Measurements from ENCODE around the gene PCSK4. TPM values are rescaled to one million over a fixed set of nuclear protein-coding genes. Genes with fewer than 3 reads are reported as not detected.

The PCSK4 gene
- total and polyA plus RNA-seq, 10 of the 15 experiments (the other 5 are each of a cell fraction or from before 2014, with no cell fraction given): 0.27 to 0.99 (median 0.40) TPM; not detected in 3

GRCh38 chr19:1511318-1512317 is 21.5 kb upstream of the PCSK4 start:
- SMC1A ChIA-PET (ENCODE audit: uncharacterized antibody, unreplicated experiment): no interaction called here
- ATAC-seq: no peak
- WGBS (ENCODE audit: insufficient coverage, insufficient replicate concordance, low lambda C conversion rate, missing lambda C conversion rate): 32% methylated on average over 20 of the region's 22 CpGs
- H3K79me2 ChIP-seq (ENCODE audit: control insufficient read depth, insufficient read depth, low read length): no peaks in the 10 kb centered on the region
- no TSS peak for BruUV-seq (replicated peaks)
- H3K27me3 ChIP-seq (replicated peaks in 1 of 2; ENCODE audit: control insufficient read depth in 2 of 2, insufficient read depth in 2 of 2, low read length in 1 of 2): no peaks in the 10 kb centered on the region; a peak in 1 of 4 replicates
- H4K20me1 ChIP-seq (ENCODE audit: control insufficient read depth, insufficient read depth): no peaks in the 10 kb centered on the region
- CTCF ChIA-PET: no interaction called here
- intact Hi-C loops (cut with micrococcal nuclease; ENCODE audit: unreplicated experiment) (no loop called here), in situ Hi-C loops (cut with MboI) (no loop called here)
- no peak for DNase-seq (ENCODE audit: low read depth, low spot score)
- RAD21 ChIA-PET (ENCODE audit: unreplicated experiment): no interaction called here
- H3K27ac ChIP-seq (ENCODE audit: control insufficient read depth, insufficient read depth): no peak overlapping the region
- no peak overlapping the region for H3K4me2 ChIP-seq (ENCODE audit: control insufficient read depth, insufficient read depth)
- no peak for FAIRE-seq
- H3K4me3 ChIP-seq: no peak overlapping the region
- no peak overlapping the region for H3K9ac ChIP-seq (ENCODE audit: control insufficient read depth, insufficient read depth, low read length)
- no peak overlapping the region for H2AFZ ChIP-seq (ENCODE audit: control insufficient read depth, low read depth, low read length)
- POLR2A ChIA-PET: no interaction called here
- no peaks in the 10 kb centered on the region for H3K36me3 ChIP-seq (ENCODE audit: control insufficient read depth in 2 of 2, insufficient read depth in 2 of 2, low read length in 1 of 2)
- no peaks in the 10 kb centered on the region for H3K4me1 ChIP-seq (ENCODE audit: control insufficient read depth, insufficient read depth, low read length)
- no peaks in the 10 kb centered on the region; the same call in 2 of the 3 replicates for H3K9me3 ChIP-seq (replicated peaks; ENCODE audit: control insufficient read depth, insufficient read depth, low read length)
- no peak for TF ChIP-seq RB1 (IDR thresholded peaks at IDR 0.05; ENCODE audit: borderline replicate concordance)
- TF ChIP-seq ATF7 (IDR thresholded peaks at IDR 0.05; ENCODE audit: low read depth): no peak
- TF ChIP-seq TBL1XR1 (IDR thresholded peaks at IDR 0.05; ENCODE audit: low read depth, low read length): no peak
- no peak for TF ChIP-seq RUNX3 (IDR thresholded peaks at IDR 0.05; ENCODE audit: low read length)
- no peak for TF ChIP-seq CUX1 (IDR thresholded peaks at IDR 0.05; ENCODE audit: insufficient replicate concordance, low read depth, low read length)
- TF ChIP-seq RCOR1 (conservative IDR thresholded peaks at IDR 0.05; ENCODE audit: low read depth, low read length): no peak
- no peak for TF ChIP-seq EED (IDR thresholded peaks at IDR 0.05; ENCODE audit: low read depth)
- no peak for TF ChIP-seq FOS (IDR thresholded peaks at IDR 0.05; ENCODE audit: borderline replicate concordance, extremely low read depth, insufficient read length)
- no peak for TF ChIP-seq NFXL1 (IDR thresholded peaks at IDR 0.05; ENCODE audit: borderline replicate concordance)
- TF ChIP-seq ZNF384 (IDR thresholded peaks at IDR 0.05; ENCODE audit: borderline replicate concordance, low read depth, low read length): no peak
- no peak for TF ChIP-seq SMC3 (IDR thresholded peaks at IDR 0.05; ENCODE audit: borderline replicate concordance, low read length)
- no peak for TF ChIP-seq CHD4 (IDR thresholded peaks at IDR 0.05)
- TF ChIP-seq E2F4 (IDR thresholded peaks at IDR 0.05; ENCODE audit: low read depth, low read length): no peak
- TF ChIP-seq ZSCAN29 (IDR thresholded peaks at IDR 0.05): no peak

Measured in GM12878 (cell line).